ENCODE data around the gene CREBL2. TPM values are rescaled to one million over a fixed set of nuclear protein-coding genes. Genes with fewer than 3 reads are reported as not detected.

CREBL2 gene
- 17.0 and 20.4 TPM in 2 replicates for total RNA-seq (2022)
- percentile 64 among the genes with signal in this experiment for Bru-seq, nascent RNA
- percentile 80 among the genes with signal in this experiment for BruChase-seq, experiment 1, labeled RNA remaining after a 6-hour chase
- percentile 71 among the genes with signal in this experiment for BruChase-seq, experiment 2, labeled RNA remaining after a 2-hour chase
- long read RNA-seq, transcript CREBL2-201 (4 exons, 3,754 nt) = major isoform, 30 of 33 reads
- long read RNA-seq, partial matches to known transcripts = 0 of 33 reads
- long read RNA-seq, other reads (novel, unspliced or antisense) = 3 of 33 reads

GRCh38 chr12:12611512-12612306, at the start of gene CREBL2:
Gene CREBL2 (plus strand): TSS chr12:12611876. CDS start chr12:12612173, 297 bp downstream.
- Mint-ChIP-seq H3K4me1 (ENCODE audit: low read depth, unreplicated experiment) (peaks cover 43% of the 10 kb centered on the region), H3K9me3 (ENCODE audit: low read depth, unreplicated experiment) (no peaks in the 10 kb centered on the region), H3K27me3 (ENCODE audit: unreplicated experiment) (no peaks in the 10 kb centered on the region), H3K4me3 (ENCODE audit: low read depth, unreplicated experiment) (peak within 1 kb of the TSS; percentile 94), H3K27ac (ENCODE audit: unreplicated experiment) (peak within 1 kb of the TSS; percentile 90), H3K36me3 (ENCODE audit: insufficient read depth, unreplicated experiment) (peaks cover 23% of the 10 kb centered on the region)
- TF ChIP-seq CTCF (IDR thresholded peaks at IDR 0.05; ENCODE audit: unreplicated experiment) = no peak
- no TSS peak for BruUV-seq (replicated peaks)
- intact Hi-C loops (cut with micrococcal nuclease; ENCODE audit: unreplicated experiment) = loop anchor here (1.0 kb wide), 1 partner anchor 235 kb away; no protein-coding TSS in a partner anchor
- CTCF ChIA-PET = interaction anchor here (0.6 to 1.5 kb wide), 4 partner anchors 25 to 423 kb away, joined by 3 read pairs; no protein-coding TSS in a partner anchor
- DNase-seq = peak; percentile 88

- intact Hi-C loops (cut with micrococcal nuclease; ENCODE audit: unreplicated experiment) = loop anchor here (5.0 kb wide), 4 partner anchors 95 to 165 kb away; partner anchors contain the start of gene CDKN1B
- BruUV-seq (replicated peaks) = no TSS peak
- CTCF ChIA-PET = interaction anchor here (1.2 kb wide), 1 partner anchor 185 kb away, joined by 3 read pairs; no protein-coding TSS in a partner anchor
- peaks cover 46% of the 10 kb centered on the region for H3K36me3 Mint-ChIP-seq (ENCODE audit: insufficient read depth, unreplicated experiment)
- H3K9me3 Mint-ChIP-seq (ENCODE audit: low read depth, unreplicated experiment) = no peaks in the 10 kb centered on the region
- no peak for TF ChIP-seq CTCF (IDR thresholded peaks at IDR 0.05; ENCODE audit: unreplicated experiment)
- H3K27ac Mint-ChIP-seq (ENCODE audit: unreplicated experiment) = peak overlapping the region; percentile 93
- H3K4me3 Mint-ChIP-seq (ENCODE audit: low read depth, unreplicated experiment) = peak overlapping the region; percentile 66
- no peak for DNase-seq
- H3K27me3 Mint-ChIP-seq (ENCODE audit: unreplicated experiment) = no peaks in the 10 kb centered on the region
- H3K4me1 Mint-ChIP-seq (ENCODE audit: low read depth, unreplicated experiment) = peaks cover 31% of the 10 kb centered on the region
Observed at GRCh38 chr12:12562016-12562483, 49.6 kb upstream of the CREBL2 start.

- Mint-ChIP-seq H3K36me3 (ENCODE audit: insufficient read depth, unreplicated experiment) (peaks cover 44% of the 10 kb centered on the region), H3K27me3 (ENCODE audit: unreplicated experiment) (no peaks in the 10 kb centered on the region), H3K9me3 (ENCODE audit: low read depth, unreplicated experiment) (no peaks in the 10 kb centered on the region), H3K4me3 (ENCODE audit: low read depth, unreplicated experiment) (peak within 1 kb of the TSS; percentile 66), H3K27ac (ENCODE audit: unreplicated experiment) (peak within 1 kb of the TSS; percentile 93), H3K4me1 (ENCODE audit: low read depth, unreplicated experiment) (peaks cover 28% of the 10 kb centered on the region)
- intact Hi-C loops (cut with micrococcal nuclease; ENCODE audit: unreplicated experiment) = loop anchor here (5.0 kb wide), 4 partner anchors 95 to 165 kb away; partner anchors contain the start of gene CDKN1B
- peak; percentile 94 for DNase-seq
- no TSS peak for BruUV-seq (replicated peaks)
- no peak for TF ChIP-seq CTCF (IDR thresholded peaks at IDR 0.05; ENCODE audit: unreplicated experiment)
- CTCF ChIA-PET = interaction anchor here (0.6 to 1.2 kb wide), 3 partner anchors 164 to 188 kb away, joined by 3 to 5 read pairs (median 3); no protein-coding TSS in a partner anchor
Observed at GRCh38 chr12:12562585-12563261, 49.0 kb upstream of the CREBL2 start, which contains the start of gene DUSP16. Gene DUSP16 (minus strand): TSS chr12:12562863. CDS start chr12:12521098, 41,765 bp downstream.
